HCT116 (cell line): ENCODE measurements around the gene TUT1. TPM values are rescaled to one million over a fixed set of nuclear protein-coding genes. Genes with fewer than 3 reads are reported as not detected.

Experiments
- ATAC-seq: fragments of 200-7000 bp; cut with Tn5 transposase; 2 replicates; pipeline ENCODE4 v1.9.1; 2020; ENCODE audit warnings: mild to moderate bottlenecking, moderate library complexity
- BruUV-seq: library from RNA; stranded (reverse); fragments of 400-500 nt; replicated peaks from 2 replicates; lab custom pipeline; 2021; lab: Mats Ljungman, UMichigan
- CTCF ChIA-PET: fragments of 300-600 bp; sonication (Branson Sonifier 250); formaldehyde crosslinking; loops from one replicate; lab custom pipeline; 2021; ENCODE audit warnings: antibody characterized with exemption; lab: Charles Lee
- POLR2A ChIA-PET: fragments of 300-600, 350-600 bp; sonication (Branson Sonifier 250); formaldehyde crosslinking; loops from one replicate; lab custom pipeline; 2021; ENCODE audit warnings: antibody characterized with exemption; lab: Charles Lee
- RAD21 ChIA-PET, 2 experiments: fragments of 300-600 bp; sonication (Branson Sonifier 250); formaldehyde crosslinking; loops; one replicate each; lab custom pipeline; 2023; ENCODE audit warnings: low total read pairs in 2 of 2; ENCODE audit not compliant: uncharacterized antibody in 2 of 2, unreplicated experiment in 2 of 2, low non-redundant PET in 1 of 2; lab: Charles Lee
- DNase-seq: peaks from one replicate; pipeline ENCODE4 v3.0.0-alpha.2; 2010; ENCODE audit warnings: low read depth, low spot score
- H2AFZ ChIP-seq: fragments of 200-600 bp; shearing (Covaris generic), sonication (generic); 2 replicates; pipeline ENCODE4 v1.6.1; 2017; ENCODE audit warnings: low read depth, mixed run types, mixed read lengths, antibody characterized with exemption, low read length; ENCODE audit not compliant: poor library complexity, severe bottlenecking
- H3K27ac ChIP-seq: 2 replicates; pipeline ENCODE4 v1.5.1; 2012; ENCODE audit warnings: low read depth, low read length
- H3K27me3 ChIP-seq: fragments of 200-600 bp; sonication (generic); 2 replicates; pipeline ENCODE4 v1.6.1; 2016; ENCODE audit warnings: mixed run types, low read length, mixed read lengths; ENCODE audit not compliant: insufficient read depth
- H3K36me3 ChIP-seq, 2 experiments: fragments of 200-500 bp in 1 of 2; fragments of 200-600 bp in 1 of 2; sonication (Bioruptor generic) in 1 of 2; sonication (generic) in 1 of 2; 2 replicates each; pipeline versions ENCODE4 v1.5.1 to v1.6.1; 2014 to 2016; ENCODE audit warnings: low read length in 2 of 2, inconsistent platforms in 1 of 2, mixed read lengths in 1 of 2, mixed run types in 1 of 2; ENCODE audit not compliant: insufficient read depth in 2 of 2, control insufficient read depth in 1 of 2
- H3K4me1 ChIP-seq, 2 experiments: fragments of 200-600 bp in 1 of 2; sonication (generic) in 1 of 2; 2 replicates each; pipeline versions ENCODE4 v1.5.1 to v1.6.1; 2012 to 2017; ENCODE audit warnings: low read length in 2 of 2, inconsistent platforms in 1 of 2, mild to moderate bottlenecking in 1 of 2, mixed read lengths in 1 of 2, mixed run types in 1 of 2, moderate library complexity in 1 of 2; ENCODE audit not compliant: insufficient read depth in 2 of 2, control insufficient read depth in 1 of 2
- H3K4me2 ChIP-seq: fragments of 200-600 bp; sonication (generic); 2 replicates; pipeline ENCODE4 v1.6.1; 2017; ENCODE audit warnings: mixed run types, low read length, mixed read lengths
- H3K4me3 ChIP-seq, 2 experiments: fragments of 200-600 bp in 1 of 2; sonication (generic) in 1 of 2; replicated peaks in 1 of 2; 2 replicates each; pipeline ENCODE4 v1.5.1; 2011 to 2016; ENCODE audit warnings: low read length in 2 of 2, control low read depth in 1 of 2, low read depth in 1 of 2, mild to moderate bottlenecking in 1 of 2, mixed read lengths in 1 of 2, mixed run types in 1 of 2
- H3K79me2 ChIP-seq: fragments of 200-600 bp; sonication (generic); 2 replicates; pipeline ENCODE4 v1.6.1; 2017; ENCODE audit warnings: mild to moderate bottlenecking, mixed run types, low read length, moderate library complexity, mixed read lengths; ENCODE audit not compliant: insufficient read depth
- H3K9ac ChIP-seq: fragments of 200-600 bp; sonication (generic); 2 replicates; pipeline ENCODE4 v1.6.1; 2016; ENCODE audit warnings: low read length, mixed read lengths
- H3K9me2 ChIP-seq: fragments of 200-600 bp; sonication (generic), shearing (Covaris generic); 2 replicates; pipeline ENCODE4 v1.6.1; 2017; ENCODE audit warnings: mixed run types, mild to moderate bottlenecking, moderate library complexity; ENCODE audit not compliant: insufficient read depth
- H3K9me3 ChIP-seq, 2 experiments: fragments of 200-500 bp in 1 of 2; fragments of 200-600 bp in 1 of 2; sonication (Bioruptor generic) in 1 of 2; sonication (generic) in 1 of 2; 2 replicates each; pipeline ENCODE4 v1.6.1; 2014 to 2017; ENCODE audit warnings: low read length in 2 of 2, mixed read lengths in 2 of 2, inconsistent platforms in 1 of 2, low read depth in 1 of 2, mild to moderate bottlenecking in 1 of 2, mixed run types in 1 of 2, moderate library complexity in 1 of 2; ENCODE audit not compliant: control insufficient read depth in 1 of 2, insufficient read depth in 1 of 2
- H4K20me1 ChIP-seq: fragments of 200-600 bp; sonication (generic), shearing (Covaris generic); 2 replicates; pipeline ENCODE4 v1.6.1; 2017; ENCODE audit warnings: mixed run types, mild to moderate bottlenecking, moderate library complexity; ENCODE audit not compliant: insufficient read depth
- CEBPB ChIP-seq: IDR thresholded peaks from 2 replicates; pipeline ENCODE4 v1.6.1; 2012; ENCODE audit warnings: low read depth
- EGR1 ChIP-seq: IDR thresholded peaks from 2 replicates; pipeline ENCODE4 v1.6.1; 2012; ENCODE audit warnings: low read depth
- JUND ChIP-seq: IDR thresholded peaks from 2 replicates; pipeline ENCODE4 v1.6.1; 2012
- MAX ChIP-seq: IDR thresholded peaks from 2 replicates; pipeline ENCODE4 v1.6.1; 2012
- SIN3A ChIP-seq: IDR thresholded peaks from 2 replicates; pipeline ENCODE4 v1.6.1; 2012; ENCODE audit warnings: low read depth
- SP1 ChIP-seq: IDR thresholded peaks from 2 replicates; pipeline ENCODE4 v1.6.1; 2012; ENCODE audit warnings: low read depth
- YY1 ChIP-seq: IDR thresholded peaks from 2 replicates; pipeline ENCODE4 v1.6.1; 2011; ENCODE audit warnings: low read length, low read depth, moderate library complexity, mild to moderate bottlenecking; ENCODE audit not compliant: insufficient replicate concordance; ENCODE audit errors: extremely low read depth
- ZFX ChIP-seq: fragments of 450-650 bp; IDR thresholded peaks from 2 replicates; pipeline ENCODE4 v1.6.1; 2017
- ZNF274 ChIP-seq: fragments of 200-500 bp; sonication (Bioruptor generic); IDR thresholded peaks from 2 replicates; pipeline ENCODE4 v1.6.1; 2014; ENCODE audit warnings: mild to moderate bottlenecking, low read depth, low read length, inconsistent platforms
- intact Hi-C: fragments of 100-400 bp; cut with micrococcal nuclease; formaldehyde crosslinking; loops from 2 replicates; pipeline ENCODE4 v1.10.0; 2022
- total RNA-seq: library from RNA; stranded (reverse); gene quantifications from one replicate; pipeline ENCODE4 v1.2.1, GENCODE V29; 2021; ENCODE audit not compliant: unreplicated experiment
- TF ChIP-seq, protein P1 (sequence below), 3 experiments: fragments of 200-600 bp in 1 of 3; sonication (generic) in 1 of 3; IDR thresholded peaks in 2 of 3; conservative IDR thresholded peaks in 1 of 3; 2 replicates each; pipeline ENCODE4 v1.5.1; 2012 to 2017; ENCODE audit warnings: low read depth in 2 of 3, low read length in 2 of 3, antibody characterized with exemption in 1 of 3, borderline replicate concordance in 1 of 3, control low read depth in 1 of 3, mild to moderate bottlenecking in 1 of 3, mixed read lengths in 1 of 3, mixed run types in 1 of 3, moderate library complexity in 1 of 3; ENCODE audit not compliant: insufficient read depth in 1 of 3
- TF ChIP-seq, protein P2 (sequence below): IDR thresholded peaks from 2 replicates; pipeline ENCODE4 v1.6.1; 2011; ENCODE audit warnings: mild to moderate bottlenecking, low read length, moderate library complexity; ENCODE audit not compliant: insufficient replicate concordance; ENCODE audit errors: extremely low read depth
- TF ChIP-seq, protein P3 (sequence below): IDR thresholded peaks from 2 replicates; pipeline ENCODE4 v1.6.1; 2012

The TUT1 gene
- total RNA-seq, 1 experiment from 2014 or later: 49.0 TPM

- POLR2A ChIA-PET: interaction anchor here (0.7 kb wide), 1 partner anchor 11 kb away, joined by 3 read pairs; no protein-coding TSS in a partner anchor
- TF ChIP-seq ZNF274 (no peak), JUND (no peak), SIN3A (no peak), EGR1 (no peak), YY1 (no peak)
These were observed 10.2 kb downstream of the TUT1 start for GRCh38 chr11:62580959-62581715.

GRCh38 chr11:62579252-62579651 lies 12.1 kb downstream of the TUT1 start:
- ATAC-seq (no peak), DNase-seq (no peak)
- Histone ChIP-seq H3K4me3 (no peak overlapping the region), H3K9me2 (no peaks in the 10 kb centered on the region), H3K27ac (no peak overlapping the region), H3K79me2 (peaks cover 9% of the 10 kb centered on the region), H3K36me3 (peaks cover 26 to 35% of the 10 kb centered on the region in 2 experiments), H3K9ac (no peak overlapping the region), H3K9me3 (no peaks in the 10 kb centered on the region), H3K4me2 (no peak overlapping the region), H4K20me1 (no peaks in the 10 kb centered on the region), H2AFZ (no peak overlapping the region), H3K27me3 (no peaks in the 10 kb centered on the region), H3K4me1 (peaks cover 4 to 6% of the 10 kb centered on the region in 2 experiments)
- ChIA-PET RAD21 (no interaction called here), CTCF (no interaction called here), POLR2A (interaction anchor here (0.9 kb wide), 1 partner anchor 12 kb away, joined by 3 read pairs; the partner anchor contains the start of gene TUT1)
- TF ChIP-seq, protein P1, sequence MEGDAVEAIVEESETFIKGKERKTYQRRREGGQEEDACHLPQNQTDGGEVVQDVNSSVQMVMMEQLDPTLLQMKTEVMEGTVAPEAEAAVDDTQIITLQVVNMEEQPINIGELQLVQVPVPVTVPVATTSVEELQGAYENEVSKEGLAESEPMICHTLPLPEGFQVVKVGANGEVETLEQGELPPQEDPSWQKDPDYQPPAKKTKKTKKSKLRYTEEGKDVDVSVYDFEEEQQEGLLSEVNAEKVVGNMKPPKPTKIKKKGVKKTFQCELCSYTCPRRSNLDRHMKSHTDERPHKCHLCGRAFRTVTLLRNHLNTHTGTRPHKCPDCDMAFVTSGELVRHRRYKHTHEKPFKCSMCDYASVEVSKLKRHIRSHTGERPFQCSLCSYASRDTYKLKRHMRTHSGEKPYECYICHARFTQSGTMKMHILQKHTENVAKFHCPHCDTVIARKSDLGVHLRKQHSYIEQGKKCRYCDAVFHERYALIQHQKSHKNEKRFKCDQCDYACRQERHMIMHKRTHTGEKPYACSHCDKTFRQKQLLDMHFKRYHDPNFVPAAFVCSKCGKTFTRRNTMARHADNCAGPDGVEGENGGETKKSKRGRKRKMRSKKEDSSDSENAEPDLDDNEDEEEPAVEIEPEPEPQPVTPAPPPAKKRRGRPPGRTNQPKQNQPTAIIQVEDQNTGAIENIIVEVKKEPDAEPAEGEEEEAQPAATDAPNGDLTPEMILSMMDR (IDR thresholded peaks at IDR 0.05 in 2 of 3, conservative IDR thresholded peaks at IDR 0.05 in 1 of 3; ENCODE audit: borderline replicate concordance in 1 of 3, insufficient read depth in 1 of 3, low read depth in 2 of 3, low read length in 2 of 3): no peak
- TF ChIP-seq, protein P2, sequence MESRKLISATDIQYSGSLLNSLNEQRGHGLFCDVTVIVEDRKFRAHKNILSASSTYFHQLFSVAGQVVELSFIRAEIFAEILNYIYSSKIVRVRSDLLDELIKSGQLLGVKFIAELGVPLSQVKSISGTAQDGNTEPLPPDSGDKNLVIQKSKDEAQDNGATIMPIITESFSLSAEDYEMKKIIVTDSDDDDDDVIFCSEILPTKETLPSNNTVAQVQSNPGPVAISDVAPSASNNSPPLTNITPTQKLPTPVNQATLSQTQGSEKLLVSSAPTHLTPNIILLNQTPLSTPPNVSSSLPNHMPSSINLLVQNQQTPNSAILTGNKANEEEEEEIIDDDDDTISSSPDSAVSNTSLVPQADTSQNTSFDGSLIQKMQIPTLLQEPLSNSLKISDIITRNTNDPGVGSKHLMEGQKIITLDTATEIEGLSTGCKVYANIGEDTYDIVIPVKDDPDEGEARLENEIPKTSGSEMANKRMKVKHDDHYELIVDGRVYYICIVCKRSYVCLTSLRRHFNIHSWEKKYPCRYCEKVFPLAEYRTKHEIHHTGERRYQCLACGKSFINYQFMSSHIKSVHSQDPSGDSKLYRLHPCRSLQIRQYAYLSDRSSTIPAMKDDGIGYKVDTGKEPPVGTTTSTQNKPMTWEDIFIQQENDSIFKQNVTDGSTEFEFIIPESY: no peak
- TF ChIP-seq MAX: no peak
- no peak for TF ChIP-seq ZFX
- TF ChIP-seq, protein P3, sequence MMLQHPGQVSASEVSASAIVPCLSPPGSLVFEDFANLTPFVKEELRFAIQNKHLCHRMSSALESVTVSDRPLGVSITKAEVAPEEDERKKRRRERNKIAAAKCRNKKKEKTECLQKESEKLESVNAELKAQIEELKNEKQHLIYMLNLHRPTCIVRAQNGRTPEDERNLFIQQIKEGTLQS: no peak
- no peak for TF ChIP-seq SP1
- TF ChIP-seq ZNF274: no peak
- TF ChIP-seq SIN3A: no peak
- no peak for TF ChIP-seq CEBPB
- intact Hi-C loops: no loop called here
- BruUV-seq: no TSS peak

More at GRCh38 chr11:62580959-62581715, 10.2 kb downstream of the TUT1 start:
- H3K4me1 ChIP-seq: no peaks in the 10 kb centered on the region
- no peak overlapping the region for H3K4me3 ChIP-seq
- H2AFZ ChIP-seq: no peak overlapping the region
- DNase-seq (no peak), ATAC-seq (no peak)
- H3K27ac ChIP-seq: no peak overlapping the region
- H3K27me3 ChIP-seq: no peaks in the 10 kb centered on the region
- intact Hi-C loops: no loop called here
- H3K79me2 ChIP-seq: peaks cover 19% of the 10 kb centered on the region
- no peak overlapping the region for H3K4me2 ChIP-seq
- no peak overlapping the region for H3K9ac ChIP-seq
- ChIA-PET CTCF (no interaction called here), RAD21 (no interaction called here)
- H3K9me2 ChIP-seq: no peaks in the 10 kb centered on the region
- H3K36me3 ChIP-seq: peaks cover 30 to 37% of the 10 kb centered on the region in 2 experiments
- no TSS peak for BruUV-seq
- H4K20me1 ChIP-seq: no peaks in the 10 kb centered on the region
- no peaks in the 10 kb centered on the region for H3K9me3 ChIP-seq
